ENCODE data around the gene KCNG2.

The KCNG2 gene

GRCh38 chr18:79823120-79823519 is 25.4 kb downstream of the KCNG2 start:
- DNase-seq: no peak

GRCh38 chr18:79825913-79826312 is 28.2 kb downstream of the KCNG2 start:
- no peak for DNase-seq

- no peak for DNase-seq
Observed at GRCh38 chr18:79826966-79827365, 29.2 kb downstream of the KCNG2 start.

GRCh38 chr18:79828258-79828657 is 30.5 kb downstream of the KCNG2 start:
- no peak for DNase-seq

GRCh38 chr18:79829136-79829854 is 31.6 kb downstream of the KCNG2 start:
- DNase-seq: no peak

- no peak for DNase-seq
Observed at GRCh38 chr18:79832169-79832568, 34.4 kb downstream of the KCNG2 start.

- DNase-seq: no peak
Observed at GRCh38 chr18:79834834-79835233, 37.1 kb downstream of the KCNG2 start.

- no peak for DNase-seq
Observed at GRCh38 chr18:79841936-79842335, 44.2 kb downstream of the KCNG2 start.

GRCh38 chr18:79844999-79845563 is 47.3 kb downstream of the KCNG2 start:
- DNase-seq: no peak

- DNase-seq: no peak
Observed at GRCh38 chr18:79846936-79847557, 49.3 kb downstream of the KCNG2 start.

GRCh38 chr18:79847606-79848293 is 50.0 kb downstream of the KCNG2 start:
- DNase-seq: no peak

- no peak for DNase-seq
Observed at GRCh38 chr18:79848294-79848578, 50.5 kb downstream of the KCNG2 start.

GRCh38 chr18:79848579-79849327 is 51.0 kb downstream of the KCNG2 start:
- no peak for DNase-seq

GRCh38 chr18:79849328-79850207 is 51.8 kb downstream of the KCNG2 start:
- DNase-seq: no peak

- DNase-seq: no peak
Observed at GRCh38 chr18:79850731-79851130, 53.0 kb downstream of the KCNG2 start.

- DNase-seq: no peak
Observed at GRCh38 chr18:79851489-79851888, 53.8 kb downstream of the KCNG2 start.

- DNase-seq: no peak
Observed at GRCh38 chr18:79851950-79852349, 54.2 kb downstream of the KCNG2 start.

- DNase-seq: no peak
Observed at GRCh38 chr18:79852561-79853302, 55.0 kb downstream of the KCNG2 start.

- DNase-seq: no peak
Observed at GRCh38 chr18:79853303-79853992, 55.7 kb downstream of the KCNG2 start.

- DNase-seq: no peak
Observed at GRCh38 chr18:79853993-79854364, 56.2 kb downstream of the KCNG2 start.

All from NCI-H1105 (cell line).